NCI-H187 treated with DMSO at 0.1 percent for 48 hours (cell line): ENCODE results near the gene RAB19.
A peak's percentile ranks its signal among the peaks of the same experiment; 100 is the strongest.
"Not testable (repeated sequence)": the region's sequence is repeated elsewhere in the genome, so short reads cannot be mapped to it uniquely, and the experiment has no call there.

Source experiments
- DNase-seq: peaks from one replicate; lab custom pipeline; 2025; lab: John Stamatoyannopoulos, UW

Gene RAB19

DNA sequence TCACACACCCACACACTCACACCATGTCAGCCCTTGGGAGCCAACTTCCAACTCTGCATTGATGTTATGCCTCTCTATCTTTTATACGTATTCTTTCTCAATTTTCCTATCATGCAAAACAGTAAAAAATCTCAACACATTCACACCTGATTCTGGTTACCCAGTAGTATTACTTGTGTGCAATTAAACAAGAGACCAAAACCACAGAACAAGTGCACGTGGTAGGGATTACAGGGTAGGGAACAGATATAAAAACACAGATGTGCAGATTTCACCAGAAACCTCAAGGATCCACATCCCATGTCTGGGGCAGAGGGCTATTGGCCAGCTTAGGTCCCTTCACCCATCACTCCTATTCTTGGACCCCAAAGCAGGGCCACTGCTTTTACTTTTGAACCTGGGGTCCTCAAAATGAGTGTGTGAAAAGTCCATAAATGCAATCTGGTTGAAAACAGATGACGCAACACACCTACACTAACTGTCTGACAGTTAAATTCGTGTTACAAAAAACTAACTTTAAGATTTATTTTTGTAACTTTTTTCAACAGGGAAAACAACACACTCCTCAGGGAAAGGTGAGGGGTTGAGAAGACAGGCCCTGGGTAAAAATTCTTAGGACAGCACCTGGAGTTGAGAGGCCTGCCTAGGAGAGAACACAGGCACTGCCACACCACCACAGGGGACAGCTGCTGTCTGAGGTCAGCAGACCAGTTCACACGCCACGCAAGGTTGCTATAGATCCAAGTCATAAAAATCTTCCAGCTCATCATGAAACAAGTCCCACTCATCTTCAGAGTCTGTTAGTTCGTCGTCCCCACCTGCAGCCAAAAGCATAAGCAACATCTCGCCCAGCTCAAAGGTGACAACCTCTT lies 50.2 kb downstream of the RAB19 start:
- not testable (repeated sequence) for DNase-seq

- DNase-seq, result no peak
Measured at GRCh38 chr7:140454657-140455015, 50.8 kb downstream of the RAB19 start.

GRCh38 chr7:140455743-140456142 lies 51.9 kb downstream of the RAB19 start:
- DNase-seq, result no peak

DNA sequence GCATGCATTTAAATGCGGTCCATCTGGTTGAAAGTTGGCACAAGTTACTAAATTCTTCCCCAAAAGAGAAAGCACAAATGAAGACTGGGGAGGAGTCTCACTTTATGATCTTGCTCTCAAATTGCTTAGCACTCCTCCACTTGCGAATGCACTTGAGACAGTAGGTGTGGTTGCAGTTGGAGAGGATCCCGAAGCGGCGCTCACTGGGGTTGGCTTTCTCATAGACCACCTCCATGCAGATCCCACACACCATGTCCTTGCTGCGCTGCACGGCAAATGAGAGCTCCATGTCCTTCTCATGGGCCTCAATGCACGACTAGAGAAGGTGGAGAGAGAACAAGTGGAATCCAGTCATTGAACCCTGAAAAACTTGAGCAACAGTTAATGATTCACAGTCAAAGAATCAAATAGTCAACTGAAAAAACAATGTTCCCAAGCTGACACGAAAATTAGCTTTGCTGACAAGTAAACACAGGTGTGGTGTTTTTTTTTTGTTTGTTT lies 52.7 kb downstream of the RAB19 start:
- DNase-seq, result no peak

DNA sequence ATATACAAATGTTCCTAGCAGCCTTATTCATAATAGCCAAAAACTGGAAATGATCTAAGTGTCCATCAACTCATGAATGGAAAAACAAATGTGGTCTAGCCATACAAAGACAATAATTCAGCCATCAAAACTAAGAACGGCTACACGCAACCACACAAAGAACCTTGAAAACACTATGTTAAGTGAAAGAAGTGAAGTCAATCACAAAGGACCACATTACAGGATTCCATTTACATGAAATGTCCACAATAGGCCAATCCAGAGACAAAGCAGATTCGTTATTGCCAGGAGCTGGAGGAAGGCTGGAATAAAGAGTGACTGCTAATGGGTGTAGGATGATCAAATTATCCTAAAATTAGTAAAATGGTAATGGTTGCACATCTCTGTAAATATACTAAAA lies 54.3 kb downstream of the RAB19 start:
- no peak for DNase-seq

DNA sequence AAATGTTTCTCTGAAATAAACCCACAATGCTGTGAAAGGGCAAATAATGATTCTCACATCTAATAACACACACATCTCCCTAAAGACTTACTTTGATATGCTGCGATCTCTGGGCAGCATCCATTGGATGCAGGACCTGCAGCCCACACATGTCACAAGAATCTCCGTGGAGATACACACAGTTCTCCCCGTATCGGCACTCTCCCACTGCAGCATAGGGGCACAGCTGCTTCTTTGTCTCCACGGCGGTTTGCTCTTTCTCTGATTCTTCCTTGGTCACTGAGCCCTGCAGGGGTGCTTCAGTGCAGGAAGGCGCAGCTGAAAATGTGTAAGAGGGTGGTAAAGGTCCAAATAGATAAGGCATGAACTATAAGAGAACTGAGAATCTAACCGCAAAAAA lies 55.1 kb downstream of the RAB19 start:
- no peak for DNase-seq

GRCh38 chr7:140463111-140463510 lies 59.3 kb downstream of the RAB19 start:
- no peak for DNase-seq

DNA sequence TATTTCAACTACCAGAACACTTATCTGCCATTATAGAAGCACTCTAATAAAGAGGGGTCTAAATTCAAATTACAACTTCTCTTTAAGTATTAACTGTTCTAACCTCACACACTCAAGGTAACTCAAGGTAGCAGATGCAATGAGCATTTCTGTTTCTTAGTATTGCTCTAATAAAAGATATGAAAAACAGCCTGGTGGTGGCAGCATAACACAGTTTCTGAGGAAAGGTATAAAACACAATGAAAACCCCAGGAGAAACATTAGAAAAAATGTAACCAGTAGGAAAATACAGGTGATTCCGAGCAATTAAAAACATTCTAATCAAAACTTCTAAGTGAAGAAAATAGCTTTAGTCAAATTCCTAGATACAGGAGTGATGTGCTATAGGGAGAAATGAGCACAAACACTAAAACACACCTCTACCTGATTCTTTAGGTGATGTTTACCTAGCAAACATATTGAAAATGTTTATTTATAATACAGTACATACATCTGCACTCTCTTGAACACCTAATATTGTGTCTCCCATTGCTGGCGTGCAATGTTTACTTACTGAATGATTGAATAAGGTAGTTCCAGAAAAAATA lies 72.0 kb downstream of the RAB19 start:
- peak; percentile 59 for DNase-seq

DNA sequence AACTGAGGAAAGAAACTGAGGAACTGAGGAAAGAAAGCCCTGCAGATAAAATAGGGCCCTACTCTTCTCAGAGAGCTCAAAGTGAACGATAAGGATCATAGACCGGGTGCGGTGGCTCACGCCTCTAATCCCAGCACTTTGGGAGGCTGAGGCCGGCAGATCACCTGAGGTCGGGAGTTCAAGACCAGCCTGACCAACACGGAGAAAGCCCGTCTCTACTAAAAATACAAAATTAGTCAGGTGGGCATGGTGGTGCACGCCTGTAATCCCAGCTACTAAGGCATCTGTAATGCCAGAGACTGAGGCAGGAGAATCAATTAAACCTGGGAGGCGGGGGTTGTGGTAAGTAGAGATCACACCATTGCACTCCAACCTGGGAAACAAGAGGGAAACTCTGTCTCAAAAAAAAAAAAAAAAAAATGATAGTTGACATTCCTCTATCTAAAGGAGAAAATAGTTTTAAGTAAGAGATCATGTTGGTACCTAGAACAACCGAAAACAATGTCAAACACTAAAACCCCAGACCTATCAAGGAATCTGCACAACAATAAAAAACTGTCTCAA lies 72.9 kb downstream of the RAB19 start:
- DNase-seq, result no peak
